Stimulated activated effector memory CD8-positive, alpha-beta T cell treated with anti-CD3 and anti-CD28 coated beads, Interleukin-12 subunit alpha, Interleukin-12 subunit beta, amount 100 ng/mL, for 72 hours (primary cell): Measurements from ENCODE around the gene PIK3C2A.
"Not testable (repeated sequence)": the region's sequence is repeated elsewhere in the genome, so short reads cannot be mapped to it uniquely, and the experiment has no call there.

Experiments
- ATAC-seq: fragments of 150-1000 bp; cut with Tn5 transposase; 2 replicates; pipeline ENCODE4 v1.10.0; 2021
- DNase-seq, 2 donors: peaks; one replicate each; pipeline ENCODE4 v3.0.0; 2021 to 2022; ENCODE audit warnings: low spot score in 2 of 2
- H3K27ac Mint-ChIP-seq: one replicate; pipeline ENCODE4 v1.8.0; 2022; ENCODE audit warnings: mild to moderate bottlenecking, mixed read lengths
- H3K36me3 Mint-ChIP-seq: one replicate; pipeline ENCODE4 v1.8.0; 2022; ENCODE audit warnings: mild to moderate bottlenecking, mixed read lengths
- H3K4me1 Mint-ChIP-seq: one replicate; pipeline ENCODE4 v1.8.0; 2022; ENCODE audit warnings: mixed read lengths
- H3K4me3 Mint-ChIP-seq: one replicate; pipeline ENCODE4 v1.8.0; 2022; ENCODE audit warnings: mild to moderate bottlenecking, mixed read lengths
- H3K9me3 Mint-ChIP-seq: one replicate; pipeline ENCODE4 v1.8.0; 2022; ENCODE audit warnings: mixed read lengths

Gene PIK3C2A

DNA sequence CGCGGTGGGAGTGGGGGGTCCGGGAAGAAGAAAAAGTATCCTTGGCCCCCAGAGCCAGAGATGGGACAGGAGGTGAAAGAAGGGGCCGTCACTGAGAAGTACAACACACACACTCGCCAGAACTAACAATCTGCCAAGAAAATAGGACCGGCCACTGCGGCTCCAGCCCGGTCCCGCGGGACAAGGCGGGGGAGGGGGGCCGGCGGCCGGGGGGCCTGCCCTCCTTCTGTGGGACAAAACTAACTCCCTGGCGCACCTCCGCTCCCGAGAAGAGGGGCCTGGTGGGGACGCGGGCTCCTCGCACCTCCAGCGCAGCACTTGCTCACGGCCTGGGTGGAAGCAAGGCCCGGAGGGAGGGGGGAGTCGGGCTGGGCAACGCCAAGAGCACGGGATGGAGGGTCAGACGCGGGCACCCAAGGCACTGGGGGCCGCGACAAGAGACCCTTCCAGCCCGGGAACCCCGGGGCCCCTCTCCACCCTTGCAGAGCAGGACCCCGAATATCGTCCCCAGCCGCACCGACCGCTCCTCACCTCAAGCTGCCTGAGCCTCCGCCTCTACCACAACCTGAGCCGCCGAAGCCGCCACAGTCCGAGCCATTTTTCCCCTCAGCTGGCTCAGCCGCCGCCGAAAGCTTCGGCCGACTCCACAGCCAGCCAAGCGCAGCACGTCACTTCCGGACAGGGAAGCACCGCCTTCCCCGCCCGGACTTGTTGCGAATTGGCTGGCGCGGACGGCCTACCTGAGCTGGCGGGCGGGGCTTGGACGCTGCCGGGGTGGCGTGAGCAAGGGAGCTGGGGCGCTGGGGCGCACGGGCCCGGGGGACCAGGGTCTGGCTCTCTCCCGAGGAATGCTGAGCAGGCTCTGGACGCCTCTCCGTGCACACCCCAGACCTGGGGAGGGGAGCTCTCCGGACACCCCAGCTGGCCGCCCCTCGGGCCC, at the start of gene PIK3C2A:
TSS of gene PIK3C2A (minus strand) at position 670 of the 940 bp plus-strand sequence. CDS start 38,245 bp downstream, outside the sequence.
- peaks cover 39% of the 10 kb centered on the region for H3K4me1 Mint-ChIP-seq

GRCh38 chr11:17257196-17257595, 49.4 kb upstream of the PIK3C2A start:
- DNase-seq (no peak), ATAC-seq (peak; percentile 50)
- H3K36me3 Mint-ChIP-seq: no peaks in the 10 kb centered on the region
- no peak overlapping the region for H3K4me3 Mint-ChIP-seq
- no peaks in the 10 kb centered on the region for H3K9me3 Mint-ChIP-seq
- H3K4me1 Mint-ChIP-seq: peaks cover 10% of the 10 kb centered on the region
- no peak overlapping the region for H3K27ac Mint-ChIP-seq

More for the DNA sequence above, at the start of gene PIK3C2A:
- DNase-seq (peak; percentile 89 to 95), ATAC-seq (peak; percentile 99)
- Mint-ChIP-seq H3K36me3 (peaks cover 19% of the 10 kb centered on the region), H3K9me3 (no peaks in the 10 kb centered on the region), H3K27ac (peak within 1 kb of the TSS; percentile 96), H3K4me3 (peak within 1 kb of the TSS; percentile 91)

- Mint-ChIP-seq H3K4me3 (no peak overlapping the region), H3K4me1 (peaks cover 10% of the 10 kb centered on the region), H3K9me3 (no peaks in the 10 kb centered on the region), H3K27ac (no peak overlapping the region), H3K36me3 (no peaks in the 10 kb centered on the region)
- peak; percentile 93 for ATAC-seq
- DNase-seq: no peak
These were observed 48.7 kb upstream of the PIK3C2A start for GRCh38 chr11:17256512-17256911.

- DNase-seq (no peak), ATAC-seq (peak; percentile 63)
- Mint-ChIP-seq H3K36me3 (no peaks in the 10 kb centered on the region), H3K4me1 (peaks cover 10% of the 10 kb centered on the region), H3K27ac (no peak overlapping the region), H3K4me3 (no peak overlapping the region), H3K9me3 (no peaks in the 10 kb centered on the region)
These were observed 44.9 kb upstream of the PIK3C2A start for GRCh38 chr11:17252704-17253103.

DNA sequence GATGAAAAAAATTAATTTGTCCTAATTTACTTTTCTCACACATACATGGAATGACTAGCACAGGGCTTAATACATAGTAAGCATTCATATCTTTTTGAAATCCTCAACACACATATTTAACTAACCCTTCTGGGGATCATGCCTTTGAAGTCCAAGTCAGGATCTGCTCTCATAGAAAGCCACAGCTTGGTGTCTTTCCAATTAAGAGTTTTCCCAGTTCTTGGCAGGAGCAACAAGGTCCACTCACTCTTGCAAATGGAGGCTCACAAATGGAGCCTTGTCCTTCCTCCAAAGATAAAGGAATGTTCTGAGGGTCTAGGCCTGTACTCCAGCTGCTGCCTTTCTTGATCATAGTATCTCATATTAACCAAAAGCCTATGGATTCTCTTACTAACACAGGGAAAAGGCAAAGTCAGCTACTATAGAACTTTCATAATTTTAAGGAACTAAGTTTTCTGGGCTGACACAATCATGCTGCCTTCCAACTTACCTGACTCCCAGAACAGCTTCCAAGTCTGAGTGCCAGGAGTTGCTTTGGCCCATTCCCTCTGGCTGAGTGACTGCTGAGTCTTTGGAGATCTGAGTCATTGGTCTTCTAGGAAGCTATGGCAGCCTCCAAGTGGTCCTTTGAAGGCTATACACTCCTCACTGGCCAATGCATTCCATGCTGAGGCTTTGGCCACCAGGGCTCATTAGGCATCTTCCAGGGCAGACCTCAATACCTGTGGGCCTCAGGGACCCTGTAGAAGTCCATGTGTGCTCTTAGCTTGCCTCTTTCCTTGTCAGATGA, 43.0 kb upstream of the PIK3C2A start:
- DNase-seq: no peak
- Mint-ChIP-seq H3K9me3 (no peaks in the 10 kb centered on the region), H3K36me3 (no peaks in the 10 kb centered on the region), H3K4me3 (no peak overlapping the region), H3K4me1 (no peaks in the 10 kb centered on the region), H3K27ac (no peak overlapping the region)
- no peak for ATAC-seq

GRCh38 chr11:17244046-17244445, 36.3 kb upstream of the PIK3C2A start:
- Mint-ChIP-seq H3K9me3 (no peaks in the 10 kb centered on the region), H3K27ac (no peak overlapping the region), H3K4me3 (peak overlapping the region; percentile 11), H3K36me3 (peaks cover 7% of the 10 kb centered on the region), H3K4me1 (peaks cover 6% of the 10 kb centered on the region)
- ATAC-seq: peak; percentile 95
- peak; percentile 2 to 58 for DNase-seq

DNA sequence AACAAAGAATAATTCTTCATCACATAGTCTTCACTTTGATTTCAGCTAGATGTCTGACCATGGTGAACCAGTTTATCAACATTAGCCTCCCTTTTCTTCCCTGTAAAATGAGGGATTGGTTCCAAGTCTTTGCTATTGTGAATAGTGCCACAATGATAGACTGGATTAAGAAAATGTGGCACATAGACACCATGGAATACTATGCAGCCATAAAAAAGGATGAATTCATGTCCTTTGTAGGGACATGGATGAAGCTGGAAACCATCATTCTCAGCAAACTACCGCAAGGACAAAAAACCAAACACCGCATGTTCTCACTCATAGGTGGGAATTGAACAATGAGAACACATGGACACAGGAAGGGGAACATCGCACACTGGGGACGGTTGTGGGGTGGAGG, 35.2 kb upstream of the PIK3C2A start:
- not testable (repeated sequence) for H3K27ac Mint-ChIP-seq, DNase-seq, H3K9me3 Mint-ChIP-seq, H3K4me1 Mint-ChIP-seq, H3K36me3 Mint-ChIP-seq, ATAC-seq, H3K4me3 Mint-ChIP-seq

DNA sequence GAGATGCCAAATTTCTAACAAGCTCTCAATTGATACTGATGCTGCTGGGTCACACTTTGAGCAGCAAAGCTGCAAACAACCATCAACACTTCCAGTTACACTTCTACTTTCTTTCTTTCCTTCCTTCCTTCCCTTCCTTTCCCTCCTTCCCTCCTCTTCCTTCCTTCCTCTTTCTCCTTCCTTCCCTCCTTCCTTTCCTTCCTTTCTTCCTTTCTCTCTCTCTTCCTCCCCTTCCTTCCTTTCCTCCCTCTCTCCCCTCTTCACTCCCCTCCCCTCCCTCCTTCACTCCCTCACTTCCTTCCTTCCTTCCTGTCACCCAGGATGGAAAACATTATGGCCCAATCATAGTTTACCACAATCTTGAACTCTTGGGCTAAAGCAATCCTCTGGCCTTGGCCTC, 33.0 kb upstream of the PIK3C2A start:
- DNase-seq (no peak), ATAC-seq (no peak)
- Mint-ChIP-seq H3K36me3 (peaks cover 7% of the 10 kb centered on the region), H3K27ac (no peak overlapping the region), H3K4me3 (no peak overlapping the region), H3K9me3 (no peaks in the 10 kb centered on the region), H3K4me1 (peaks cover 6% of the 10 kb centered on the region)

- not testable (repeated sequence) for ATAC-seq, DNase-seq
These were observed 32.1 kb upstream of the PIK3C2A start for GRCh38 chr11:17239927-17240326.

GRCh38 chr11:17238377-17238776, 30.6 kb upstream of the PIK3C2A start:
- Mint-ChIP-seq H3K4me1 (no peaks in the 10 kb centered on the region), H3K27ac (no peak overlapping the region)
- ATAC-seq: no peak

More at GRCh38 chr11:17239927-17240326, 32.1 kb upstream of the PIK3C2A start:
- H3K4me3 Mint-ChIP-seq, H3K27ac Mint-ChIP-seq, H3K36me3 Mint-ChIP-seq, H3K4me1 Mint-ChIP-seq, H3K9me3 Mint-ChIP-seq: not testable (repeated sequence)

DNA sequence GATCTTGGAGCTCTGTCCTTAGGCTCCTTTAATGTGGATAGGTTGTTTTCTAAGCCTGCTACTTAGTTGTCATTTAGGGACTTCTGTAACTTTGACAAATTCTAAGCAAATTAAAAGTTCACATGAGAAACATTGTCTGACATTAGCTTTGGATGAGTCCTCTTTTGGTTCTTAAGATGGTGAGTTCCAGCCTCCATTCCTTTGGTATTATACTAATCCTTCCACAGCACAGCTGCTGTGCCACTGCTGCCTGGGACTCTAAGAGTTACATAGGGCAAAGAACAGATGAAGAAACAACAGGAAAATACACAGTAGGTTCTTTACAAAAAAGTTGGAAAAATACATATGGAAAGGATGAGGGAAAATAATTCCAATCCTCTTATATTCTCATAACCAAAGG, 25.3 kb upstream of the PIK3C2A start:
- peaks cover 20% of the 10 kb centered on the region for H3K4me1 Mint-ChIP-seq
- no peaks in the 10 kb centered on the region for H3K9me3 Mint-ChIP-seq
- peaks cover 6% of the 10 kb centered on the region for H3K36me3 Mint-ChIP-seq
- no peak overlapping the region for H3K4me3 Mint-ChIP-seq
- no peak for DNase-seq
- ATAC-seq: no peak
- no peak overlapping the region for H3K27ac Mint-ChIP-seq

More at GRCh38 chr11:17238377-17238776, 30.6 kb upstream of the PIK3C2A start:
- DNase-seq: no peak
- H3K9me3 Mint-ChIP-seq: no peaks in the 10 kb centered on the region
- H3K4me3 Mint-ChIP-seq: no peak overlapping the region
- no peaks in the 10 kb centered on the region for H3K36me3 Mint-ChIP-seq

GRCh38 chr11:17230867-17231851, 23.4 kb upstream of the PIK3C2A start:
- Mint-ChIP-seq H3K4me3 (no peak overlapping the region), H3K27ac (no peak overlapping the region), H3K36me3 (peaks cover 6% of the 10 kb centered on the region), H3K4me1 (peaks cover 20% of the 10 kb centered on the region), H3K9me3 (no peaks in the 10 kb centered on the region)
- DNase-seq (peak in 1 of 2 donors; percentile 60), ATAC-seq (peak; percentile 97)

DNA sequence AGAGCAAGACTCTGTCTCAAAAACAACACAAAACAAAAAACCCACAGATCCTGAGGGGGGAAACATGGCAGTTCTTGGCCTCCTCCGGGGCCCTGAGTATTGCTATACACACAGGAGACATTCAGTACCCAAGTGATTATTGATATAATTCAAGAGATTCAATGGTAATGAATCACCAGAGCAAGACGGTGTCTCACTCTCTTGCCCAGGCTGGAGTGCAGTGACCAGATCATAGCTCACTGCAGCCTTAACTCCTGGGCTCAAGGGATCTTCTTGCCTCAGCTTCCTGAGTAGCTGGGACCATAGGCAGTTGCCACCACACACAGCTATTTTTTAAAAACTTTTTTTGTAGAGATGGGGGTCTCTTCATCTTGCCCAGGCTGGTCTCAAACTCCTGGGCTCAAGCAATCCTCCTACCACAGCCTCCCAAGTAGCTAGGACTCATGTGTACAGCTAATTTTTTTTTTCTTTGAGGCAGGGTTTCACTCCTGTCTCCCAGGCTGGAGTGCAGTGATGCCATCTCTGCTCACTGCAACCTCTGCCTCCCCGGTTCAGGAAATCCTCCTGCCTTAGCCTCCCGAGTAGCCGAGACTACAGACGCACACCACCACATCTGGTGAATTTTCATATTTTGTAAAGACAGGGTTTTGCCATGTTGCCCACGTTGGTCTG, 21.8 kb upstream of the PIK3C2A start:
- no peak overlapping the region for H3K27ac Mint-ChIP-seq
- H3K9me3 Mint-ChIP-seq: no peaks in the 10 kb centered on the region
- H3K4me1 Mint-ChIP-seq: peaks cover 20% of the 10 kb centered on the region
- ATAC-seq: no peak
- peaks cover 6% of the 10 kb centered on the region for H3K36me3 Mint-ChIP-seq
- H3K4me3 Mint-ChIP-seq: no peak overlapping the region
- no peak for DNase-seq
